Left hindlimb (tissue), 1 donor: ENCODE measurements around the gene GMDS.

ENCODE experiments used
- DNase-seq: peaks from one replicate; pipeline ENCODE4 v3.0.0-alpha.2; 2018

GMDS gene

DNA sequence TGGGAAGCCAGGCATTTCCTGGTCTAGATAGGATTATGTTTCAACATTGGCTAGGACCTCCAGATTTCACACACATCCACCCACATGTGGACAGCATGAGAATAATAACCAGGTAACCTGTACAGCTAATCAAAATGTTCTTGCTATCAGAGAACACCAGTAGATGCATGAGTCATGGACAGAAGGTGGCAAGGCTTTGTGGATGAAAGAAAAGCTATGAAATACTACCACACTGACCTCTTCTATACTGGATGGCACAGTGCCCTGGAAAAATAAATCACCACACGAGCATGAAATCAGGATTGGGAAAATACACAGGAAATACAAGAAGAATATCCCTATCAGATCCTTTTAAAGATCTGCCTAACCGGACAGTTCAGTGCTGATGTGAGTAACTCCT, 113.0 kb downstream of the GMDS start:
- no peak for DNase-seq

- DNase-seq = no peak
These were observed 116.2 kb downstream of the GMDS start for GRCh38 chr6:2129182-2129621.

- no peak for DNase-seq
These were observed 117.9 kb downstream of the GMDS start for GRCh38 chr6:2127484-2127911.

GRCh38 chr6:2126351-2126750, 119.1 kb downstream of the GMDS start:
- no peak for DNase-seq

DNA sequence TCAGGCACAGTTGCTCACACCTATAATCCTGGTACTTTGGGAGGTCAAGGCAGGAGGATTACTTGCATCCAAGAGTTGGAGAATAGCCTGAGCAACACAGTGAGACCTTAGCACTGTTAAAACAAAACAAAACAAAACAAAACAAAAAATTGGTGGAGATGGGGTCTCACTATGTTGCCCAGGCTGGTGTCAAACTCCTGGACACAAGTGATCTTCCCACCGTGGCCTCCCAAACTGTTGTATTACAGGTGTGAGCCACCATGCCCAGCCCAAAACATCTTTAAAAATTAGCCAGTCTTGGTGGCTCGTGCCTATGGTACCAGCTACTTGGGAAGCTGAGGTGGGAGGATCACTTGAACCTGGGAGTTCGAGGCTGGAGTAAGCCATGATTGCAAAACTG, 120.2 kb downstream of the GMDS start:
- DNase-seq = no peak

GRCh38 chr6:2124260-2124709, 121.1 kb downstream of the GMDS start:
- DNase-seq = no peak

DNA sequence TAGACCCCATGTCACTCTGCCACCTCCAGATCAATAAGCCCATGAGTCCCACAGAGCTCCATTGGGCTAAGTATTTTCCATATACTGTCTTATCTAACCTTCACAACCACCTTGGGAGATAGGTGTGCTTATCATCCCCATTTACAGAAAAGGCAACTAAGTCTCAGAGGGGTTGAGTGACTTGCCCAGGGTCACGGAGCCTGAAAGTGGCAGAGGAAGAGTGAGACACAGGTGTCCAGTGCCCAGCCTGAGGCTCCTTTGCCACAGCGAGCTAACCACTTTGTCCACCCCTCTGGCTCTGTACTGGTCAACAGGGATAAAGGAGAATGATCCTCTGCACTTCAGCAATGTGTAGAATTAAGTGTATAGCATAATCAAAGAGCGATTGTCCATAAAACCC, 124.5 kb downstream of the GMDS start:
- no peak for DNase-seq

GRCh38 chr6:2119275-2119674, 126.1 kb downstream of the GMDS start:
- no peak for DNase-seq

DNA sequence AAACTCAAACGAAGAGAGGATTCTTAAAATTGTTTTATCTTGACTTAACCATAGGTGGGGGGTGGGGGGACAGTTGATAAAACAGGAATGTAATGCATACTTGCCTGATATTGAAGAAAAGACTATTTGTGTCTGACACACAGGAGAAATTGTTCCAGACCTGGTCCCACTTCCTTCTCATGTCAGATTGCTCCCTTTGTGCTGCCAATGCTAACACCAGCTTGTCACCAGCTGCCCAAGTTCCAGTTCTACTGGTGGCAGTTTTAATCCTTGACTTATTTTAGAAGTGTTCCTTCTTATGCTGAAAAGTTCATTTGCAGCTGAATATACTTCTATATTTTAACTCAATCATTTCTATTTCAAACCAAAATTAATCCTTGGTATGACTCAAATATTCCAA, 127.3 kb downstream of the GMDS start:
- no peak for DNase-seq

DNA sequence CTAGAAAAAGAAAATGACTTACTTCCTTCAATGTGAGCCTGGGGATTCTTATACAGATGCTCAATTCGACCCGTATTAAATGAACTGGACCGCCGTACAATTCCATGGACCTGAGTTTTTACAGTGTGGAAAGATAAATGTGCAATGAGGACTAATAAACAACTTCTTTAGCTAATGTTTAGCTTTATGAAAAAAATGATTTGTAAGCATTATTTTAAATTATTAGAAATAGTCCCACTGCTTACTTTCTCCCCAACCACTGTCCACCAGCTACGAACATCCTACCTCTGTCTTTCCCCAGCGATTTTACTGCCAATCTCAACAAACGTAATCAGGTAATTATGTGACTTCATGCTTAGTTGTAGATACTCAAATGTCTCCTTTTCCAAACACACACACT, 128.0 kb downstream of the GMDS start:
- DNase-seq = no peak

GRCh38 chr6:2116496-2116895, 128.9 kb downstream of the GMDS start:
- DNase-seq = no peak

DNA sequence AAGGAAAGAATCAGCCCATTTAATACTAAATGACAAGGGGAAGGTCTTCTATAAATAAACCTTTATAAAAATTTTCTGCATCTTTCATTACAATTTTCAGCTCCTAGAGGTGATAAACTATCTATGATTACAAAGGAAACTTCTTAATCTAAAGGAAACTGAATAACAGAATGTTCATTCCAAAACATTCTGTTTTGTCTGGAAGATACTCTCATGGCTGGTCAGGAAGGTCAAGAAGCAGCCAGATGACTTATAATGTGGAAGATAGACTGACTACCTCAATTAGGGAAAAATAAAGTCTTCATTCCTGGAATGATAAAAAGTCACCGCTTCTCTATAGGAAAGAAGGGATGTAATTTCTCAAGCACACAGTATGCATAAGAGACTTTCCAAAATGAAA, 131.3 kb downstream of the GMDS start:
- DNase-seq = no peak

DNA sequence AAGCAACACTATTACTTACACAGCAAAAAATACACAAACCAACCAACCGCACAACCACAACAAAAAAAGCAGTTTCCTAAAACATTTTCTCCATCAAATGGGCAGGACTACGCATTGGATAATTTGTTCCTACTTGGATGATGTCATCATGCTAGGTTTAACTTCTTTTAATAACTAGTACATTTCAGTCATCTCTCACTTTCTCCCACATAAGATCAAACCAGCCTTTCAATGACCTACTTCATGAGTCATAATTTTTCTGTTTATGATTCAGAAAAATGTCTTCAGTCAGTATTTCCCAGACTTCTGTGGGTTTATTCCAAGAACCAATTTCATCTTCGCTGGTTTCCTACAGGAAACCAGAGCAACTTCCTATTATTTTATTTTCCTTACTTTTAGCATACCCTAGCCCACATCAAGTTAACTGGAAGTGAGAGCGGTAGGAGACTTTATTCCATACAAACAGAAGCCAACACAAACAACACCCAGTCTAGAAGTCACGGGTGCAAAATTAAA, 134.2 kb downstream of the GMDS start:
- DNase-seq = no peak

DNA sequence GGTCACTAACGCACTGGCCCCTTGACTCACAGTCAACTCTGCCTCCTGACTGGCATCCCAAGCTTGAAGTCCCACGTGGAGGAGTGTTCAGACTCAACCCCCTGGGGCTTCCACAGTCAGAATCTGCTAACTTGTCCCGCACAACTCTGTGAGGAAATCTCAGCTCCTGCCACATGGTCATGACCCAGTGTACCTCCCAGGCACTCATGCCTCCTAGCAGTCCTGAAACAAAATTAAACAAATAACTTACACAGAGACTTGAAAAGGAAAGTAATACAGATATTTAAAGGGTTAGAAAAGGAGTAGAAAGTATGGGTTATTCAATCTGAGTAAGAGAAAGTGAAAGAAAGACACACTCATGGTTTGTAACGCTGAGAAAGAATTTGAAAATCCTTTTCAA, 134.9 kb downstream of the GMDS start:
- no peak for DNase-seq

DNA sequence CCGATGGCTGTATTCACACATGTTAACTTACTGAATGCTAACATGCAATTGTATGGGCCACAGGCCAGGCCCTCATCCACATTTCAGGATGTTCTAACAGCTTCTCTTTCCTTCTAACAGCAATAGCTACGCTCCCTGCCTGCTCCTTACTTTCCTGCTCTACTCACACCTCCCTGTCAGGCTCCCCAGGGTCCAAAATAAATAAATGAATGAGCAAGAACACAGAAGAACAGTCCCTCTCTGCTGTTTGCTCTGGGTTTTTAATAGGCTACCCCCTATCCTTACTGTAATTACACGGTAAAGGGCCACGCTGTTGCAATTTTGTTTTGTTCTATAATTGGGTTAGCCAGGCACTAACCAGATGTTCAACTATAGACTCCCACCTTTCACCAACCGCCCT, 135.6 kb downstream of the GMDS start:
- DNase-seq = no peak

DNA sequence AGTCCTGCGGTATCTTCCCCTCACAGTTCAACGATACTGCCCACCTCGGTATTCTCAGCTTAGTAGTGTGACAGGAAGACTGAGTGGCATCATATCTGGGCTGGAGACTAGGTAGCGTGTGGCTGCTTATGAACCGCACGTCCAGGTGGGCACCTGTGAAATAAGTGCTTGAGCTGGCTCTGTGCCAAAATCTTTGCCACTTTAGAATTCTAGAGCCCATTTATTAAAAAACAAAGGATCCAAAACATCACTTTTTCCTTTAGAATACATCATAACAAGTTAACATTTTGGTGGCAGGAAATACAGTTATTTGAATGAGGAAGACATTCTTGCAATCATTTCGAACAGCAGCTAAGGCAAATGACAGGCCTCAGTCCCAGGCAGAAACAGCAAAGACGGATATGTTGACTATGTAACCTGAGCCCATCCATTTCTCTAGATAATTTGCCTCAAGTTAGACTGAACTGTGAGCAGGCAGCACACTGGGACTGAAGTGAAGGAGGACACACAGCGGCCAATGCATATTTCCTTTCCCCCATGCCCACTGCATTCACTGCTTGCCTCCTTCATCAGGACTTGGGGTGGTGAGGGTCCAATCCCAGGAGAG, 136.6 kb downstream of the GMDS start:
- no peak for DNase-seq

GRCh38 chr6:2104524-2104880, 140.9 kb downstream of the GMDS start:
- no peak for DNase-seq

- DNase-seq = no peak
These were observed 141.5 kb downstream of the GMDS start for GRCh38 chr6:2103765-2104523.

GRCh38 chr6:2102966-2103365, 142.4 kb downstream of the GMDS start:
- DNase-seq = no peak

DNA sequence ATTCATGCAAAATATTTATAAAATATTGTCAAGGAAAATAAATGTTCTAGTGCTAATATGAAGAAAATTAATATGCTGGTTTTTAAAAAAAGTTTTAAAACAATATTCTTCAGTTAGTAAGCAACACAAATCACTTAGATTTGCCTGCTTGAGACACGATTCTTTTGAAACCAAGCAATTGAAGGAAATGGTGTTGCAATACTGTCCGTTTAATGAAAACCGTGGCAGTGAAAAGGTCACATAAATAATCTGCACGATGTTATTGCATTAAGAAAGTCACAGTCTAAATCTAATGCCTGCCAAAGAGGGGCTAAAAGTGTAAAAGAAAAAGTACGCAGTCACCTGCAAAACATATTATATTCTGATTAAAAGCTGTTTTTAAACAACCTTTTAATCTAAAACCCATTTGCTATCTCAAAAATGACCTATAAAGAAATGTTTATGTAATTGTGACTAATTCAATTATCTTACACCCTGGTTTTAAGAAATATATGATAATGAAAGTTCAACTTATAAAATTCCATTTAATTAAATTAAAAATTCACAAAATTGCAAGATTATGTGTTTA, 143.0 kb downstream of the GMDS start:
- no peak for DNase-seq

GRCh38 chr6:2101213-2101612, 144.2 kb downstream of the GMDS start:
- DNase-seq = no peak

GRCh38 chr6:2099870-2100269, 145.5 kb downstream of the GMDS start:
- no peak for DNase-seq

DNA sequence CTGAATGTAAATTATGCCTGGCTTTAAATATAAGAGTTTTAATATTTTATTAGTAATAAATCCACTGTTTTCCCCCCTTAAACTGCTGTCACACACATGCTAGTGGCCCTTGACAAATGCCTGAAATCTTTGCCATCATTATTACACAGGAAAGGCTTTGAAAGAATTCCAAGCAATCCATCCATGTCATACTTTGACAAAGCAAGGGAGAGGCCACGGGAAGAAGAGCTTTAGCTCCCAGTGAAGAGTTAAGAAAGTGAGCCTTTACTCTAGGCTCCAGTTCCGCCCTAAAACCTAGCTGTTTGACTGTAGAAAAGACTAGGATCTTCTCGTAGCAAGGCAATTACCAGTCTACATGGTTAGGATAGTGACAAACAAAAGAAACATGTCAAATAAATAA, 147.9 kb downstream of the GMDS start:
- no peak for DNase-seq

DNA sequence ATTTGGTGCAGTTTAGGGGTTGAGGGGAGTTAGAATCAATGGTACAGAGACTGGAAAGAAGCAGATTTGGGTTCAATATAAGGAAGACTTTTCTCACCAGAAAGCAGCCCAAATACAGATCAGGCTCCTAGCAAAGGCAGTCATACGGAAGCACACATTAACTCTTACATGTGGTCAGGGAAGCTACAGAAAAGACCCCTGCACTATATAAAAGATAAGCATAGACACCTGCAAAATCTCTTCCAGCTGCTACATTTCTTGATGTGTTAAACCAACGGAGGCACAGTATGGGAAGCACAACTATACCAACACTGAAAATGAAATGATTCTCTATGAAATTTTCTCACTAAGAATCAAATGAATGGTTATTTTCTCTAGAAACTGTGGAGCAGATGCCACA, 150.8 kb downstream of the GMDS start:
- no peak for DNase-seq
